AG08396 (cell line): ENCODE measurements around the gene ATP9B.

Experiments used
- DNase-seq: peaks from one replicate; pipeline ENCODE4 v3.0.0; 2012; ENCODE audit warnings: low spot score, mixed read lengths

The ATP9B gene

DNA sequence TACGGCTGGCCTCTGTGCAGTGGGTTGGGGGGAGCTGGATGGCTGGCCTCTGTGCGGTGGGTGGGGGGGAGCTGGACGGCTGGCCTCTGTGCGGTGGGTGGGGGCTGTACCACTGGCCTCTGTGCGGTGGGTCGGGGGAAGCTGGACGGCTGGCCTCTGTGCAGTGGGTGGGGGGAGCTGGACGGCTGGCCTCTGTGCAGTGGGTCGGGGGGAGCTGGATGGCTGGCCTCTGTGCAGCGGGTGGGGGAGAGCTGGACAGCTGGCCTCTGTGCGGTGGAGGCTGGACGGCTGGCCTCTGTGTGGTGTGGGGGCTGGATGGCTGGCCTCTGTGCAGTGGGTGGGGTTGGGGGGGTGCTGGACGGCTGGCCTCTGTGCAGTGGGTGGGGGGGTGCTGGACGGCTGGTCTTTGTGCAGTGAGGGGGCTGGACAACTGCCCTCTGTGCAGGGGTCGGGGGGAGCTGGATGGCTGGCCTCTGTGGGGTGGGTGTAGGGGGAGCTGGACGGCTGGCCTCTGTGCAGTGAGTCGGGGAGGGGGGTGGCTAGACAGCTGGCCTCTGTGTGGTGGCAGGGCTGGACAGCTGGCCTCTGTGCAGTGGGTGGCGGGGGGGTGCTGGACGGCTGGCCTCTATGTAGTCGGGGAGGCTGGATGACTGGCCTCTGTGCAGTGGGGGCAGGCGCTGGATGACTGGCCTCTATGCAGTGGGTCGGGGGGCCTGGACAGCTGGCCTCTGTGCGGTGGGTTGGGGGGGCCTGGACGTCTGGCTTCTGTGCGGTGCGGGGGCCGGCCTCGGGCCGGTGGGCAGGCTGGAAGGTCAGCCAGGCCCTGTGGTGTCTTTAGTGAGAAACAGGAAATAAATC, 358.4 kb downstream of the ATP9B start:
- no peak for DNase-seq
